Breast epithelium (tissue), 4 donors: Measurements from ENCODE around the gene OPCML. TPM values are rescaled to one million over a fixed set of nuclear protein-coding genes. Genes with fewer than 3 reads are reported as not detected.

Experiments used
- DNase-seq, 2 donors: peaks; one replicate each; pipeline ENCODE4 v3.0.0-alpha.2; 2019; ENCODE audit warnings: low spot score in 2 of 2
- H3K27ac ChIP-seq, 2 donors: fragments of 200-600 bp; sonication (generic) in 1 of 2; one replicate each; pipeline ENCODE4 v1.5.1; 2016 to 2019; ENCODE audit warnings: mild to moderate bottlenecking in 1 of 2
- H3K27me3 ChIP-seq, 2 donors: fragments of 200-600 bp; sonication (generic) in 1 of 2; one replicate each; pipeline versions ENCODE4 v1.5.1 to v1.6.0; 2017 to 2019; ENCODE audit warnings: control low read depth in 1 of 2, mild to moderate bottlenecking in 1 of 2
- H3K36me3 ChIP-seq: fragments of 200-600 bp; one replicate; pipeline ENCODE4 v1.5.1; 2019
- H3K4me1 ChIP-seq, 2 donors: fragments of 200-600 bp; sonication (generic); one replicate each; pipeline ENCODE4 v1.5.1; 2016 to 2019; ENCODE audit warnings: control low read depth in 1 of 2
- H3K4me3 ChIP-seq, 3 donors: fragments of 200-600 bp; sonication (generic); 1 replicate in 2 of 3; 2 replicates in 1 of 3; pipeline ENCODE4 v1.5.1; 2016 to 2019; ENCODE audit warnings: mild to moderate bottlenecking in 3 of 3, moderate library complexity in 2 of 3
- H3K9me3 ChIP-seq, 2 donors: fragments of 200-600 bp; sonication (generic) in 1 of 2; one replicate each; pipeline ENCODE4 v1.5.1; 2016 to 2019; ENCODE audit warnings: control low read depth in 1 of 2
- CTCF ChIP-seq, 3 donors: fragments of 450-650 bp; IDR thresholded peaks; one replicate each; pipeline ENCODE4 v1.5.1; 2016 to 2017; ENCODE audit warnings: antibody characterized with exemption in 3 of 3, mild to moderate bottlenecking in 3 of 3, moderate library complexity in 3 of 3
- POLR2A ChIP-seq: fragments of 450-650 bp; IDR thresholded peaks from one replicate; pipeline ENCODE4 v1.6.1; 2016; ENCODE audit warnings: antibody characterized with exemption, mild to moderate bottlenecking, moderate library complexity
- POLR2AphosphoS5 ChIP-seq, 3 donors: sonication (generic); formaldehyde crosslinking; IDR thresholded peaks; one replicate each; pipeline ENCODE4 v1.6.1; 2017; ENCODE audit warnings: antibody characterized with exemption in 3 of 3
- intact Hi-C: fragments of 100-400 bp; cut with DNase I; formaldehyde crosslinking; loops from one replicate; pipeline ENCODE4 v1.15.1; 2023; ENCODE audit warnings: low total_unique reads
- total RNA-seq, 3 donors: library from RNA; depleted of rRNA; stranded (reverse); fragments of >200 nt; gene quantifications; one replicate each; pipeline ENCODE4 v1.1.0, GENCODE V29; 2016

Gene OPCML
- total RNA-seq, 3 donors from 2014 or later, result not detected

- Histone ChIP-seq H3K4me3 (no peak overlapping the region), H3K27ac (no peak overlapping the region), H3K27me3 (no peaks in the 10 kb centered on the region), H3K4me1 (no peaks in the 10 kb centered on the region), H3K9me3 (no peaks in the 10 kb centered on the region), H3K36me3 (no peaks in the 10 kb centered on the region)
- intact Hi-C loops, result no loop called here
- DNase-seq, result no peak
- no peak for TF ChIP-seq CTCF (IDR thresholded peaks at IDR 0.05)
- TF ChIP-seq POLR2A, result no peak
- no peak for TF ChIP-seq POLR2AphosphoS5 (IDR thresholded peaks at IDR 0.05)
These were observed 628.2 kb downstream of the OPCML start for GRCh38 chr11:132904091-132904490.

- TF ChIP-seq POLR2A (no peak), CTCF (IDR thresholded peaks at IDR 0.05) (no peak), POLR2AphosphoS5 (IDR thresholded peaks at IDR 0.05) (no peak)
- Histone ChIP-seq H3K9me3 (no peaks in the 10 kb centered on the region), H3K27ac (no peak overlapping the region), H3K4me1 (no peaks in the 10 kb centered on the region), H3K4me3 (no peak overlapping the region), H3K36me3 (no peaks in the 10 kb centered on the region), H3K27me3 (no peaks in the 10 kb centered on the region)
- no peak for DNase-seq
- intact Hi-C loops, result no loop called here
These were observed 630.4 kb downstream of the OPCML start for GRCh38 chr11:132901638-132902471.

- Histone ChIP-seq H3K4me1 (no peaks in the 10 kb centered on the region), H3K27me3 (no peaks in the 10 kb centered on the region), H3K36me3 (no peaks in the 10 kb centered on the region), H3K27ac (no peak overlapping the region), H3K9me3 (no peaks in the 10 kb centered on the region), H3K4me3 (no peak overlapping the region)
- no peak for DNase-seq
- TF ChIP-seq CTCF (IDR thresholded peaks at IDR 0.05) (no peak), POLR2AphosphoS5 (IDR thresholded peaks at IDR 0.05) (no peak), POLR2A (no peak)
- intact Hi-C loops, result no loop called here
These were observed 633.6 kb downstream of the OPCML start for GRCh38 chr11:132898676-132899075.

GRCh38 chr11:132898021-132898420 lies 634.3 kb downstream of the OPCML start:
- Histone ChIP-seq H3K4me3 (no peak overlapping the region), H3K4me1 (no peaks in the 10 kb centered on the region), H3K9me3 (no peaks in the 10 kb centered on the region), H3K27ac (no peak overlapping the region), H3K27me3 (no peaks in the 10 kb centered on the region), H3K36me3 (no peaks in the 10 kb centered on the region)
- no peak for TF ChIP-seq CTCF (IDR thresholded peaks at IDR 0.05)
- TF ChIP-seq POLR2A, result no peak
- no peak for TF ChIP-seq POLR2AphosphoS5 (IDR thresholded peaks at IDR 0.05)
- no peak for DNase-seq
- intact Hi-C loops, result no loop called here

- no peaks in the 10 kb centered on the region for H3K36me3 ChIP-seq
- no peak for TF ChIP-seq POLR2AphosphoS5 (IDR thresholded peaks at IDR 0.05)
- TF ChIP-seq CTCF (IDR thresholded peaks at IDR 0.05), result no peak
- no peaks in the 10 kb centered on the region for H3K4me1 ChIP-seq
- H3K27ac ChIP-seq, result no peak overlapping the region
- H3K4me3 ChIP-seq, result no peak overlapping the region
- H3K27me3 ChIP-seq, result no peaks in the 10 kb centered on the region
- H3K9me3 ChIP-seq, result no peaks in the 10 kb centered on the region
- no peak for DNase-seq
- intact Hi-C loops, result no loop called here
These were observed 637.0 kb downstream of the OPCML start for GRCh38 chr11:132895340-132895739.
